K562 (cell line): ENCODE data around the gene ZFP36. TPM values are rescaled to one million over a fixed set of nuclear protein-coding genes. Genes with fewer than 3 reads are reported as not detected.

Experiments
- ATF7 ChIP-seq: fragments of 450-650 bp; IDR thresholded peaks from 2 replicates; pipeline ENCODE4 v1.7.1; 2014; ENCODE audit warnings: mild to moderate bottlenecking, moderate library complexity
- ETV5 ChIP-seq: sonication (generic); formaldehyde crosslinking; IDR thresholded peaks from 2 replicates; pipeline ENCODE4 v1.4.0; 2020; ENCODE audit warnings: low read depth, mild to moderate bottlenecking, missing genetic modification reagents
- FOXO4 ChIP-seq: fragments of 450-650 bp; formaldehyde crosslinking; IDR thresholded peaks from 2 replicates; pipeline ENCODE4 v1.4.0; 2020; ENCODE audit warnings: mild to moderate bottlenecking, moderate library complexity
- HES1 ChIP-seq: fragments of 450-650 bp; IDR thresholded peaks from 2 replicates; pipeline ENCODE4 v1.6.1; 2016; ENCODE audit warnings: low read depth, mild to moderate bottlenecking, moderate library complexity
- NRF1 ChIP-seq, 2 experiments: fragments of 450-650 bp; IDR thresholded peaks in 1 of 2; conservative IDR thresholded peaks in 1 of 2; 2 replicates each; pipeline ENCODE4 v1.6.1; 2014; ENCODE audit warnings: mild to moderate bottlenecking in 2 of 2
- POLR2A ChIP-seq: fragments of 450-650 bp; conservative IDR thresholded peaks from 2 replicates; pipeline ENCODE4 v1.6.1; 2016
- SFPQ ChIP-seq: fragments of 200-400 bp; formaldehyde crosslinking; IDR thresholded peaks from 2 replicates; pipeline ENCODE4 v1.6.1; 2017; ENCODE audit warnings: mild to moderate bottlenecking, low read depth, low read length, moderate library complexity
- TEAD1 ChIP-seq, 2 experiments: fragments of 450-650 bp in 1 of 2; sonication (generic) in 1 of 2; formaldehyde crosslinking; IDR thresholded peaks; 2 replicates each; pipeline versions ENCODE4 v1.4.0 to v1.8.0; 2020 to 2022; ENCODE audit warnings: mild to moderate bottlenecking in 2 of 2, missing genetic modification reagents in 1 of 2
- U2AF1 ChIP-seq: fragments of 200-400 bp; formaldehyde crosslinking; optimal IDR thresholded peaks from 2 replicates; pipeline ENCODE3; 2017; ENCODE audit warnings: mild to moderate bottlenecking, low read depth, low read length, moderate library complexity
- ZBTB33 ChIP-seq: sonication (generic); formaldehyde crosslinking; IDR thresholded peaks from 2 replicates; pipeline ENCODE4 v1.8.1; 2023; ENCODE audit warnings: mild to moderate bottlenecking, missing genetic modification reagents
- ZNF311 ChIP-seq: fragments of 250-450 bp; sonication (Bioruptor Pico); IDR thresholded peaks from 2 replicates; pipeline ENCODE4 v1.4.0; 2020; ENCODE audit warnings: mild to moderate bottlenecking, moderate library complexity
- ZNF407 ChIP-seq: fragments of 450-650 bp; IDR thresholded peaks from 2 replicates; pipeline ENCODE4 v1.6.1; 2016; ENCODE audit warnings: low read depth
- polyA plus RNA-seq, 8 experiments: library from polyadenylated mRNA; depleted of rRNA in 4 of 8; stranded (reverse) in 5 of 8; unstranded in 3 of 8; fragments of >200 nt; fragmentation: Nextera tagmentation in 2 of 8; fragmentation: Illumina TruSeq in 1 of 8; extraction: Ambion mirVana in 2 of 8; extraction: Trizol in 1 of 8; gene quantifications; 2 replicates each; pipeline versions ENCODE4 v1.2.1 to v1.2.3, GENCODE V29; 2011 to 2014; ENCODE audit warnings: inconsistent platforms in 1 of 8, missing spikeins in 1 of 8
- total RNA-seq, 7 experiments: library from RNA; depleted of rRNA in 6 of 7; stranded (reverse); fragments of >200 nt in 6 of 7; fragmentation: Illumina TruSeq in 2 of 7; extraction: Trizol in 2 of 7; gene quantifications; 2 replicates each; pipeline versions ENCODE4 v1.2.1 to v1.2.3, GENCODE V29; 2011 to 2021; ENCODE audit warnings: low replicate concordance in 1 of 7

The ZFP36 gene
- total and polyA plus RNA-seq, 9 of the 15 experiments (the other 6 are each of a cell fraction or from before 2014, with no cell fraction given), result 1.0 to 20.1 (median 3.5) TPM

GRCh38 chr19:39385629-39386411 lies 20.8 kb upstream of the ZFP36 start (continued):
- peak; percentile 25; the same call in 1 of the 2 replicates for TF ChIP-seq POLR2A
- peak; percentile 55 for TF ChIP-seq ZBTB33
- no peak for TF ChIP-seq ZNF311 (CRISPR knock-in tag)
- no peak for TF ChIP-seq ETV5 (CRISPR knock-in tag)
- no peak for TF ChIP-seq TEAD1 (CRISPR knock-in tag; IDR thresholded peaks at IDR 0.05)
- no peak for TF ChIP-seq ZNF407
- no peak for TF ChIP-seq FOXO4
- no peak for TF ChIP-seq SFPQ
- TF ChIP-seq HES1, result no peak
- TF ChIP-seq U2AF1, result no peak
- TF ChIP-seq NRF1 (conservative IDR thresholded peaks at IDR 0.05 in 1 of 2, IDR thresholded peaks at IDR 0.05 in 1 of 2), result no peak
- TF ChIP-seq ATF7, result 0 out of 2 replicates have a peak, but pooled peaks have one; percentile 13
